Esophagus muscularis mucosa (tissue), 3 donors: ENCODE data around the gene FHDC1.

ENCODE experiments used
- CTCF ChIP-seq, 3 experiments: fragments of 200-600 bp in 2 of 3; fragments of 450-650 bp in 1 of 3; sonication (generic) in 2 of 3; IDR thresholded peaks; one replicate each; pipeline ENCODE4 v1.5.1; 2017 to 2019; ENCODE audit warnings: antibody characterized with exemption in 3 of 3, mild to moderate bottlenecking in 2 of 3, moderate library complexity in 1 of 3
- POLR2A ChIP-seq: fragments of 450-650 bp; IDR thresholded peaks from one replicate; pipeline ENCODE4 v1.6.1; 2017; ENCODE audit warnings: antibody characterized with exemption, moderate library complexity, mild to moderate bottlenecking, low read depth
- POLR2AphosphoS5 ChIP-seq, 2 donors: sonication (generic); formaldehyde crosslinking; IDR thresholded peaks; one replicate each; pipeline ENCODE4 v1.6.1; 2017; ENCODE audit warnings: antibody characterized with exemption in 2 of 2

- TF ChIP-seq CTCF (IDR thresholded peaks at IDR 0.05): no peak
- TF ChIP-seq POLR2A: no peak
- TF ChIP-seq POLR2AphosphoS5 (IDR thresholded peaks at IDR 0.05): no peak
Measured at GRCh38 chr4:153008578-153009199, 72.6 kb downstream of the FHDC1 start.
